Activated CD4-positive, CD25-positive, alpha-beta regulatory T cell treated with anti-CD3 and anti-CD28 coated beads, Interleukin-2, amount 50 U/mL, for 24 hours (primary cell): ENCODE measurements around the gene S100A4.

Source experiments
- ATAC-seq, 2 donors: fragments of 150-1000 bp; cut with Tn5 transposase; one replicate each; pipeline ENCODE4 v1.10.0; 2021; ENCODE audit warnings: mild to moderate bottlenecking in 1 of 2, moderate library complexity in 1 of 2

Gene S100A4

GRCh38 chr1:153546796-153547559 is 1.4 kb upstream of the S100A4 start:
- ATAC-seq = no peak

- ATAC-seq = no peak
Observed at GRCh38 chr1:153546371-153546770, 765 bp upstream of the S100A4 start.

GRCh38 chr1:153544453-153545066 is 1.0 kb downstream of the S100A4 start:
- no peak for ATAC-seq

- ATAC-seq = no peak
Observed at GRCh38 chr1:153543736-153544135, 1.9 kb downstream of the S100A4 start.

GRCh38 chr1:153542956-153543711 is 2.5 kb downstream of the S100A4 start:
- ATAC-seq = no peak

- ATAC-seq = no peak
Observed at GRCh38 chr1:153541641-153542590, 3.7 kb downstream of the S100A4 start.

- ATAC-seq = peak in 1 of 2 donors; percentile 17
Observed at GRCh38 chr1:153540394-153541361, 4.9 kb downstream of the S100A4 start, which contains the start of gene S100A5. Gene S100A5, minus strand, starts transcription at chr1:153540934. Its CDS starts 743 bp downstream, at chr1:153540191.

DNA sequence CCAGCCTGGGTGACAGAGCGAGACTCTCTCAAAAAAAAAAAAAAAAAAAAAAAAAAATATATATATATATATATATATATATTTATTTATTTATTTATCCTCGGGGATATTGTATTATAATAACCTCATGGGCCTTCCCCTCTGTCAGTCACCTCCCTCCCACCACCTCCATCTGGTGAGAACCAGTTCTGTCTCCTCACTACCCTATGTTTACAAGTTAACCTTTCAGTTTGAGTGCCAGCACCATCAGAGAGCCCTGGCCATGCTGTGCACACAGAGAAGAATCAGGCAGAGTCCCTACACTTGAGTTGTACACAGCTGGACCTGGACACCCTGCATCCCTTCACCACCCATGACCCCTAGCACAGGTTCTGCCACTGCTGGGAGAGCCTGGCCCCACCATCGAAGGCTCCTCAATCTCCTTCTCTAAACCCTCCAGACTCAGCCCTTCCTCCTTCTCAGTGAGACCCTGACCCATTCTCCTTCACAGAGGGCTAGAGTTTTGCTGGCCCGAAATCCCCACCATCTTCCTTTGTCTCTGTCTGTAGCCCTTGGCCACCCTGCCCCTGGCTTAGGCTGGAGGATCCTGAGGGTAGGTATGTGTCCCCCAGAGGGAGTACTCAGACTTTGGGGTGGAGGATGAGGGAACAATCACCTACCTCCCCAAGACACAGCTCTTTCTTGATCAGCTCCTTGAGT is 6.1 kb downstream of the S100A4 start:
- ATAC-seq = no peak

GRCh38 chr1:153538315-153538821 is 7.2 kb downstream of the S100A4 start:
- no peak for ATAC-seq

- no peak for ATAC-seq
Observed at GRCh38 chr1:153537376-153537730, 8.3 kb downstream of the S100A4 start.

GRCh38 chr1:153536671-153537375 is 8.8 kb downstream of the S100A4 start:
- no peak for ATAC-seq

DNA sequence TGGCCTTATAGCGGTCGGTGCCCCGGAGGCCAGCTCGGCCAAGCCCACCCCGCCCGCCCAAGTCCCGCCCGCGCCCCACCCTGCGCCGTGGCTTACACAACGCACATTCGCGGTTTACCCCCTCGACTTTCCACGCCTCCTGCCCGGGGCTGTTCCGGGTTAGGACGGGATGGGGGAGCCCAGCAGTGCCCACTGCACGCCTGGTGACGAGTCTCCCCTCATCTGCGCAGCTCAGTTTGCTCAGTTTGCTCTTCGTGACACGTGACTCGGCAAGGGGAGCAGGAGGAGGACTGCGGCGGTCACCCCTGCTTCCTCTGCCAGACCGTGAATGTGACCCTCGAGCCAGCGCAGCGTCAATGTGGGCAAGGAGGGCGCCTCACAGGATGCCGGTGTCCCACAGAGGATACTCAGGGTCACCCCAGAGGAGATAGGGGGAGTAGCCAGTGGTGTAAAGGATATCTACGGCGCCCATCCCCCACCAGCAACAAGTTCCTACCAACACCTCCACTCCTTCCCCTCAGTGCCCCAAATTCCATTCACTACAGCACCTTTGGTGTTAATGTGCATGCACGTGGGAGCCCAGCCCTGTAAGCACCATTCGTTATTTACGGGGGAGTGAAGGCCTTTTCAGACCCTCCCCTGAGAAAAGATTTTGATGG is 9.5 kb downstream of the S100A4 start:
- peak; percentile 81 to 82 for ATAC-seq

- peak; percentile 44 to 49 for ATAC-seq
Observed at GRCh38 chr1:153535242-153536011, 10.2 kb downstream of the S100A4 start, which contains the start of gene S100A6. Gene S100A6, minus strand, starts transcription at chr1:153535991. Its CDS starts 652 bp downstream, at chr1:153535339.

GRCh38 chr1:153534925-153535241 is 10.7 kb downstream of the S100A4 start:
- no peak for ATAC-seq

DNA sequence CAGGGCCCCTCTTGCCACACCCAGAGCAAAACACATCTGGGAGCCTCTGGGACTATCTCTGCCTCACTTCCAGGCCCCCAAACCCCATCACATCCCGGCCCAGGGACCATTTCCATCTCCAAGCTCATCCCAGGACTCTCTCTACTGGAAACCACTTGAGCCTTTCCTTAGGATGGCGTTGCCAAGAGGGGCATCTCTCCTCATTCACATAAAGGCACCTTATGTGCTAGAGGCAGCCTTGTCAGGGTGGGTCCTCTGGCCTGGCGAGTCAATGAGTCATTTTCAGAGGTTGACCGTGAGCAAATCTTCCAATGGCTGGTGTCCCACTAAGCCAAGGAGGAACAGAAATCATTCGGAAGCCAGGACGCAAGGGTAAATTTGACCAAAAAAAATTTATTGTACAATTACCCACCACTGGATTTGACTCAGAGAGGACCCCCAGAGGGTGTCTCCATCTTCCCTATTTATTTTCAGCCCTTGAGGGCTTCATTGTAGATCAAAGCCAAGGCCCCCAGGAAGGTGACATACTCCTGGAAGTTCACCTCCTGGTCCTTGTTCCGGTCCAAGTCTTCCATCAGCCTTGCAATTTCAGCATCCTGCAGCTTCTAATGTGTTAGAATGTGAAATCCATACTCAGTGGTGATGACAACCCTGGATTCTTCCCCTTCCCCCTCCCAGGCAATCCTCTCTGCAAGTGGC is 11.2 kb downstream of the S100A4 start:
- ATAC-seq = no peak

DNA sequence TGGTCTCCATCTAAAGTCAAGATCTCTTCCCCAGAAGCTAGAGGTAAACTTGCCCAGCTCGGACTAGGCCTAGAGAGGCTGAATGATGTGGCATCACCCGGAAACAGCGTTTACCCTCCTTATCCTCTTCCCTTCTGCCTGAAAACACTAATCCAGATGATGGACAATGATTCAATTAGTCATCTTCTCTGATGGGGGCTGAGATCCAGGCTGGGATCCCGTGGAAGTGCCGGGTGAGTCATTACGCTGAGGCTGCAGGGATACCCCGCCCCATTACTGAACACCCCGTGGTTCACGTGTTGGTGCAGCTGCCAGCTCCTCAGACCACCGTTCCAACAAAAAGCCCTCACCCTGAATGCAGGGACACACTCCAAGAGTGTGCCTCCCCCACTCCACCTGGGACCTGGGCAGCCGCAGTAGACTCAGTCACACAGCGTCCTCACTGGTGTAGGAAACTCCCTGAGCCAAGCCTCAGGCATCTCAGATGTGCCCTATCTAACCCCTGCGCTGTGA is 11.9 kb downstream of the S100A4 start:
- ATAC-seq = no peak
